ENCODE data around the gene INPP5D. TPM values are rescaled to one million over a fixed set of nuclear protein-coding genes. Genes with fewer than 3 reads are reported as not detected.

Gene INPP5D
- total and polyA plus RNA-seq, 4 donors = 2.9 to 18.8 (median 6.6) TPM

- Histone ChIP-seq H3K9me3 (ENCODE audit: control insufficient read depth in 4 of 4, low read length in 3 of 4) (no peaks in the 10 kb centered on the region), H3K9ac (ENCODE audit: low read depth in 1 of 2, low read length in 2 of 2) (no peak overlapping the region), H3K4me1 (ENCODE audit: control insufficient read depth in 4 of 4, insufficient read depth in 4 of 4, low read length in 3 of 4) (no peaks in the 10 kb centered on the region), H3K27me3 (ENCODE audit: control insufficient read depth in 4 of 4, insufficient read depth in 4 of 4, low read length in 3 of 4) (no peaks in the 10 kb centered on the region), H3K27ac (ENCODE audit: low read depth in 1 of 2, low read length in 2 of 2) (no peak overlapping the region), H3K36me3 (ENCODE audit: control insufficient read depth in 4 of 4, insufficient read depth in 3 of 4, low read depth in 1 of 4, low read length in 3 of 4) (peaks cover 0 to 5% (median 0%) of the 10 kb centered on the region in 4 donors), H3K4me3 (ENCODE audit: low read depth in 1 of 3, low read length in 3 of 3) (no peak overlapping the region)
- TF ChIP-seq FOXA2 (IDR thresholded peaks at IDR 0.05) = no peak
- no peak for TF ChIP-seq JUND (IDR thresholded peaks at IDR 0.05)
- no peak for TF ChIP-seq FOXA1 (IDR thresholded peaks at IDR 0.05)
- no peak for TF ChIP-seq EGR1 (IDR thresholded peaks at IDR 0.05; ENCODE audit: low read depth in 2 of 2)
- no peak for TF ChIP-seq RAD21 (IDR thresholded peaks at IDR 0.05)
- no peak for TF ChIP-seq YY1 (IDR thresholded peaks at IDR 0.05)
- no peak for TF ChIP-seq GABPA (IDR thresholded peaks at IDR 0.05 in 1 of 2, conservative IDR thresholded peaks at IDR 0.05 in 1 of 2)
- no peak for TF ChIP-seq REST (IDR thresholded peaks at IDR 0.05)
- TF ChIP-seq NR2F2 (IDR thresholded peaks at IDR 0.05) = no peak
- no peak for TF ChIP-seq ZBTB33 (IDR thresholded peaks at IDR 0.05)
- TF ChIP-seq TAF1 (conservative IDR thresholded peaks at IDR 0.05) = no peak
- TF ChIP-seq MAX (IDR thresholded peaks at IDR 0.05) = no peak
- TF ChIP-seq SP1 (IDR thresholded peaks at IDR 0.05) = no peak
- no peak for TF ChIP-seq CTCF (IDR thresholded peaks at IDR 0.05; ENCODE audit: low read depth, low read length, missing input control)
- TF ChIP-seq RXRA (IDR thresholded peaks at IDR 0.05) = no peak
- TF ChIP-seq ATF3 (IDR thresholded peaks at IDR 0.05) = no peak
- TF ChIP-seq HNF4A (conservative IDR thresholded peaks at IDR 0.05) = no peak
- no peak for TF ChIP-seq HNF4G (IDR thresholded peaks at IDR 0.05)
- DNase-seq (ENCODE audit: low spot score) = no peak
- 95% methylated on average over 2 of the region's 2 CpGs for WGBS
These were observed 111.2 kb downstream of the INPP5D start for GRCh38 chr2:233171344-233171743.

Data from liver (tissue), 9 donors.